GM21381 (cell line): ENCODE measurements around the gene LCA5L.
A peak's percentile ranks its signal among the peaks of the same experiment; 100 is the strongest.

Source experiments
- ATAC-seq: cut with Tn5 transposase; IDR thresholded peaks from one replicate; pipeline ENCODE4 v1.9.1; 2021; ENCODE audit warnings: mild to moderate bottlenecking, moderate library complexity; ENCODE audit not compliant: unreplicated experiment

LCA5L gene

GRCh38 chr21:39445321-39446269 lies at the start of gene LCA5L:
Gene LCA5L, minus strand, starts transcription at chr21:39445778. Its CDS starts 17,285 bp downstream, at chr21:39428493.
- ATAC-seq: peak; percentile 89

DNA sequence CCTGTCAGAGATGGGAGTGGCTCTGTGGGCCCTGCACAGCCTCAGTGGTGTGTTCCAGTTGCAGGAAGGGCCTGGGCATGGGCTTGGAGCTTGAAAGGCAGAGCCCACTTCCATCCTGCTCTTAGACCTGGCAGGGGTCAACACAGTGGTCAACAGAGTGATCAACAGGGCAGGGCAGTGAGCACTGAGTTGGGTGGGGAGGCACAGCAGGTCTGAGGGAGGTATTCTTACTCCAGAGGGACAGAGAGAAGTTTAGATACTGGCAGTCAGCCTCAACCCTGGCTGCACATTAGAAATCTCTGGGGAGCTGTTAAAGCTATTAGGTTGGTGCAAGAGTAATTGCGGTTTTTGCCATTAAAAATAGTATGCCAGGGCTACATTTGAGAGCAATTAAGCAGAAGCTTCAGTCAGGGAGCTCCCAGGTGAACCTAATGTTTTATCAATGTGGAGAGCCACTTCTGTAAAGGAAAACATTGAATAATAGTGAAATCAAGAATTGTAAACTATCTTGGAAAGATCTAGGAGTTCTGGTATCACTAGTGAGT lies 43.9 kb upstream of the LCA5L start:
- ATAC-seq: no peak

DNA sequence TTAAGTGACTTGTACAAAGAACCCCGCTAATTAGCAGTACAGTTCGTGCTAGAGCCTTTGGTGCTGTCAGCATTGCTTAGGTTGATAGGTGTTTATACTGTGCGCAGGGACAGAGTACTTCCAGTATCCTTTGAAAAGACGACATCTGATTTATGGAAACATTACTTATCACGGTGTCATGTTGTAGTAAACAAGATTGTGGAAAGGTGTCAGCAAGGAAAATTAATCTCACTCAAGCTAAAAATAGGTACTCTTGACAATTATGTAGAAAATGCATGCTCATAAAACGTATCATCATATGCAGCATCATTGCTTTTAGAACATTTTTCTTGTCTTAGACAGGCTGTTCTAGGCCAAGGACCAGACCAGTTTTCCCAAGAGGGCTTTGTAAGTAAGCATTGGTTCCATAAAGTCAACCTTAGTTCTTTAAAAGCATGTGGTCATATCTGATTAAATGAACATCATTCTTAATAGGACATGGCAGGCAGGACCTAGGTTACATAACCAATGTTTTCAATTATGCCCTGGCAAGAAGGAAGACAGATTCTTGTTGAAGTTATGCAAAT lies 39.2 kb upstream of the LCA5L start:
- ATAC-seq: no peak

DNA sequence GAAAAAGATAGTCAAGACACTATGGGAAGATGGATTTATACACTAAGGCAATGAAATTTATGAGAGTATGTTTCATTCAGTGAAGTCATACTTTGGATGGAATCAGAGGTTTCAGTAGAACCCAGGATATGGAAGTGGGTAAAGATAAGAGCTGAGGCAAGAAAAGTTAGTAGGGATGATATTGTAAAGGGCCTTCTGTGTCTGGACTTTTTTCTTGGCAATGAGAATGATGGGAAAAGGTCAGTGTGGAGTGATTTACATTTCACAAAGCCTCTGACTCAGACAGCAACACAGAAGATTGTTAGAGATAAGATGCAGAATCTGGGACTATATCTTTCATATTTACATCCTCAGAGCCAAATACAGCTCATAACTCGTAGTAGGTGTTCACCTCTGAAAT lies 38.3 kb upstream of the LCA5L start:
- no peak for ATAC-seq

GRCh38 chr21:39481886-39482285 lies 36.3 kb upstream of the LCA5L start:
- no peak for ATAC-seq

GRCh38 chr21:39480271-39480670 lies 34.7 kb upstream of the LCA5L start:
- ATAC-seq: no peak

GRCh38 chr21:39479814-39480182 lies 34.2 kb upstream of the LCA5L start:
- ATAC-seq: no peak

DNA sequence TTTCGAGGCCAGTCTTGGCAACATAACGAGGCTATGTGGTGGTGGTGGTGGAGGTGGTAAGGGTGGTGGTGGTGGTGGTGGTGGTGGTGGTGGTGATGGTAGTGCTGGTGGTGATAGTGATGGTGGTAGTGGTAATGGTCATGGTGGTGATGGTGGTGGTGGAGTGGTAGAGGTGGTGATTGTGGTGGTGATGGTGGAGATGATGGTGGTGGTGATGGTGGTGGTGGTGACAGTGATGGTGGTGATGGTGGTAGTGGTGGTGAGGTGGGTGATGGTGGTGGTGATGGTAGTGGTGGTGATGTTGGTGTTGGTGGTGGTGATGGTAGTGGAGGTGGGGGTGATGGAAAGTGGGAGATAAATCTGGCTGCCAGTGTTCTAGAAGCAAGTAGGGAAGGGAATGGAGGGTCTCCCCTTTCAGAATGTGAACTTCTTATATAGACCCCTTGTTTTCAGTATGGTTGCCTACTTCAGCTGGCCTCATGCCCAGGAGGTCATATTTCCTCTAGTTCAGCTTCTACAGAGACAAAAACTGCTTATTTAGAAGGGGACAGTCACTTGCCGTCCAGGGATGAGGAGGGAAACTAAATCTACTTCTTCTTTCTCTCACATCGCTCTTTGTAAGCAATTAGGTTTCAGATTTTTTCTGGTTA lies 33.7 kb upstream of the LCA5L start:
- ATAC-seq: no peak

DNA sequence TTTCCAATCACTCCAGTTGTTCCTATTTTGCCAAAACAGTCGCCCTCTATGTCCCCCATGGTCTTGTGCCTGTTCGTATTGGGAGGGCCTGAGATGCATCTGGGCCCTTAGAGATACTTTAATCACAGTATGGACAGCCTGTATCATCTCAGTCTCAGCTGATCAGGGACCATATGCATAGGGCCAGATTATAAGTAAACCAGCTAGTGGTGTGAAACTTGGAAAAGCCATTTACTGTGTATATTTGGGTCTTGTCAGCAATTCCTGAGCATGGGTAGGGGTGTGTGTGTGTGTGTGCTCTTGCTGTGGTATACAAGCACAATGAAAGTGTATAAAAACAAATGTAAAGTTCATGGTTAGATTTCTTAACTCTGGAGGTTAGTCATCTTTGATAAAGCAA lies 29.0 kb upstream of the LCA5L start:
- ATAC-seq: no peak

DNA sequence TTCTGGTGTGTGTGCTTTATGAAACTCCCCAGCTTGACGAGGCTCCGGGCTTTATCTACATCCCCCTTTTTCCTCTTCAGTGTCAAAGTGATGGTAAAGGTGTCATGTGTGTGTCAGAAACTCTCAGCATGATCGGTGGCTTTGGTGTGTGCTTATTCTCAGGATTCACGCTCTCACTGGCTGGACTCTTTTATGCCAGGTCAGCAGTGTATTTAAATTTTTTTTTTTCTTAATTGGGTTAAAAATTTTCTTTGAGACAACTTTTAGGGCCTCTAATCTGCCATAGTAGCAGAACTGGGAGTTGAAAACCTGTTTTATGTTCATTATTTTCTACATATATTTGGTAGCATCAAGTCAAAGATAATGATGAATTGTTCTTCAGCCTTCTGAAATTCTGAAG lies 27.2 kb upstream of the LCA5L start:
- no peak for ATAC-seq

- no peak for ATAC-seq
Measured at GRCh38 chr21:39471598-39471997, 26.0 kb upstream of the LCA5L start.

DNA sequence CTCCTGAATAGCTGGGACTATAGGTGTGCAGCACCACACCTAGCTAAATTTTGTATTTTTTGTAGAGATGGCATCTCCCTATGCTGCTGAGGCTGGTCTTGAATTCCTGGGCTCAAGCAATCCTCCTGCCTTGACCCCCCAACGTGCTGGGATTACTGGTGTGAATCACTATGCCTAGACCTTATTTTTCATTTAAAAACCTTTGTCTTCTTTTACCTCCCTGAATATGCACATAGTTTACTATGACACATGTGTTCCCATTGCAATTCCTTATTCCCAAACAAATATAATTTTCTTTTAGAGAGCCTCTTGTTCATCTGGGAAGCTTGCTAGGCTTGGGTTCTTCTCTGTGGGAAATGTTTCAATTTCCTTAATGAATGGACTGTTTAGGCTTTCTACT lies 23.0 kb upstream of the LCA5L start:
- ATAC-seq: no peak

GRCh38 chr21:39467746-39468145 lies 22.2 kb upstream of the LCA5L start:
- ATAC-seq: no peak

DNA sequence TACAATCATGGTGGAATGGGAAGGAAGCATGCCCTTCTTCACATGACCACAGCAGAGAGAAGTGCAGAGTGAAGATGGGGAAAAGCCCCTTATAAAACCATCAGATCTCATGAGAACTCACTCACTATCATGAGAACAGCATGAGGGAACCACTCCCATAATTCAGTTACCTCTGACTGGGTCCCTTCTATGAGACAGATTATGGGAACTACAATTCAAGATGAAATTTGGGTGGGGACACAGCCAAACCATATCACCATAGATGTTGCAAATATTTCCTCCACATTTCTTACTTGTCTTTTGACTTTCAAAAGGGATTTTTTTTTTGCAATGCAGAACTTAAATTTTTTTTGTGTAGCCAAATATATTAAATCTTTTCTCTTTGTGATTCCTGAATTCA lies 21.0 kb upstream of the LCA5L start:
- ATAC-seq: no peak

GRCh38 chr21:39463308-39463707 lies 17.7 kb upstream of the LCA5L start:
- no peak for ATAC-seq

DNA sequence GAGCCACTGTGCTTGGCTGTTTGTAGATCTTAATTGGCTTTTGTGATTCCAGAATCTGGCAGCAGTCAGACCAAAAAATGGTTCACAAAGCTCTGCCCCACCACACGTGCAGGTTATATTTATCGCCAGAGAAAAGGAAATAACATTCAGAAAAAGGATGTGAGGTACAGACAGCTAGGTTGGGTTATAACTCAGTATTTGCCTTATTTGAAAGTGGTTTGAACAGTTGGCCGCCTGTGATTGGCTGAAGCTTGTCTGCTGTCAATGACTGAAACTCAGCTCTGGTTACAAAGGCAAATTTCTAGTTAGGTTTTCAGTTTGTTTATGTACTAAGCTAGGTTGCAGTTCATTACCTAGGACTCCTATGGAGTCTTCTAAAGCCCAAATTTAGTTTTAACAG lies 15.8 kb upstream of the LCA5L start:
- ATAC-seq: peak; percentile 60

- ATAC-seq: no peak
Measured at GRCh38 chr21:39456665-39457064, 11.1 kb upstream of the LCA5L start.

- no peak for ATAC-seq
Measured at GRCh38 chr21:39454949-39455668, 9.5 kb upstream of the LCA5L start.

DNA sequence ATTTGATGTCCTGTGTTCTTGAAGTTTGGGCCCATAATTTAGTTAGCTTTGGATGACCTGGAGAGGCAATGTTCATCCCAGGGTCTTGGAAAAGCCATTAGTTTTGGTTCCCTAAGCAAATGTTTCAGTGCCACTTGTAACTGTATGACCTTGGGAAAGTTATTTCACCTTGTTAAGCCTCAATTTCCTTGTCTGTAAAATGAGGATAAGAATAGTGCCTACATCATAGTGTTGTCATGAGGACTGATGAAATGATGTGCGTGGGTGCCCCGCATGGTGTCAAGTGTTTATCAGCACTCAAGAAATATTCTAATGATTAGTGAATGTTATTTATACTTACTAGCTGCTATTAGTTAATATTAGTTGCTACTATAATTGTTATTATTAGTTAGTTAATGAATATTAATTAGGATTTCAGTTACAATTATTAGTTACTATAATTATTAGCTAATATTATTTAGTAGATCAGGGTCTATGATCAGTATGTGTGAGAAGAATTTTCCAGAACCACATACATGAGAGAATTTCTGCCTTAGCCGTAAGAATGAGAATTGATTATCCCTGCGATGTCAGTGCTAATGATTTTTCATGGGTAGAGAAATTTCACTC lies 8.1 kb upstream of the LCA5L start:
- ATAC-seq: no peak

- ATAC-seq: no peak
Measured at GRCh38 chr21:39452970-39453342, 7.4 kb upstream of the LCA5L start.
